PFSK-1 (cell line): ENCODE measurements around the gene HECTD2.

Experiments used
- FOXP2 ChIP-seq: optimal IDR thresholded peaks from 2 replicates; pipeline ENCODE3; 2011; ENCODE audit warnings: borderline replicate concordance, control low read depth, inconsistent platforms; ENCODE audit not compliant: insufficient read depth; ENCODE audit errors: extremely low read length, extremely low read depth
- POLR2AphosphoS5 ChIP-seq: IDR thresholded peaks from 2 replicates; pipeline ENCODE4 v1.6.1; 2012; ENCODE audit warnings: low read depth, mild to moderate bottlenecking, control low read depth, low read length, moderate library complexity
- SIN3A ChIP-seq: IDR thresholded peaks from 2 replicates; pipeline ENCODE4 v1.6.1; 2012; ENCODE audit warnings: mild to moderate bottlenecking, low read length, moderate library complexity, borderline replicate concordance; ENCODE audit not compliant: insufficient read depth
- TAF1 ChIP-seq: IDR thresholded peaks from 2 replicates; pipeline ENCODE4 v1.6.1; 2012; ENCODE audit warnings: low read length, control low read depth, borderline replicate concordance; ENCODE audit not compliant: insufficient read depth
- TF ChIP-seq, protein P1 (sequence below), 2 experiments: IDR thresholded peaks; 2 replicates each; pipeline versions ENCODE4 v1.6.1 to v1.8.0; 2011 to 2012; ENCODE audit warnings: low read depth in 2 of 2, low read length in 2 of 2, control low read depth in 1 of 2, inconsistent platforms in 1 of 2, mild to moderate bottlenecking in 1 of 2, moderate library complexity in 1 of 2; ENCODE audit not compliant: insufficient read depth in 1 of 2

- TF ChIP-seq POLR2AphosphoS5 (no peak), SIN3A (no peak), FOXP2 (no peak), TAF1 (no peak)
- TF ChIP-seq, protein P1, sequence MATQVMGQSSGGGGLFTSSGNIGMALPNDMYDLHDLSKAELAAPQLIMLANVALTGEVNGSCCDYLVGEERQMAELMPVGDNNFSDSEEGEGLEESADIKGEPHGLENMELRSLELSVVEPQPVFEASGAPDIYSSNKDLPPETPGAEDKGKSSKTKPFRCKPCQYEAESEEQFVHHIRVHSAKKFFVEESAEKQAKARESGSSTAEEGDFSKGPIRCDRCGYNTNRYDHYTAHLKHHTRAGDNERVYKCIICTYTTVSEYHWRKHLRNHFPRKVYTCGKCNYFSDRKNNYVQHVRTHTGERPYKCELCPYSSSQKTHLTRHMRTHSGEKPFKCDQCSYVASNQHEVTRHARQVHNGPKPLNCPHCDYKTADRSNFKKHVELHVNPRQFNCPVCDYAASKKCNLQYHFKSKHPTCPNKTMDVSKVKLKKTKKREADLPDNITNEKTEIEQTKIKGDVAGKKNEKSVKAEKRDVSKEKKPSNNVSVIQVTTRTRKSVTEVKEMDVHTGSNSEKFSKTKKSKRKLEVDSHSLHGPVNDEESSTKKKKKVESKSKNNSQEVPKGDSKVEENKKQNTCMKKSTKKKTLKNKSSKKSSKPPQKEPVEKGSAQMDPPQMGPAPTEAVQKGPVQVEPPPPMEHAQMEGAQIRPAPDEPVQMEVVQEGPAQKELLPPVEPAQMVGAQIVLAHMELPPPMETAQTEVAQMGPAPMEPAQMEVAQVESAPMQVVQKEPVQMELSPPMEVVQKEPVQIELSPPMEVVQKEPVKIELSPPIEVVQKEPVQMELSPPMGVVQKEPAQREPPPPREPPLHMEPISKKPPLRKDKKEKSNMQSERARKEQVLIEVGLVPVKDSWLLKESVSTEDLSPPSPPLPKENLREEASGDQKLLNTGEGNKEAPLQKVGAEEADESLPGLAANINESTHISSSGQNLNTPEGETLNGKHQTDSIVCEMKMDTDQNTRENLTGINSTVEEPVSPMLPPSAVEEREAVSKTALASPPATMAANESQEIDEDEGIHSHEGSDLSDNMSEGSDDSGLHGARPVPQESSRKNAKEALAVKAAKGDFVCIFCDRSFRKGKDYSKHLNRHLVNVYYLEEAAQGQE (IDR thresholded peaks at IDR 0.05; ENCODE audit: insufficient read depth in 1 of 2, low read depth in 2 of 2, low read length in 2 of 2): no peak
Measured at GRCh38 chr10:91540733-91541132, 130.6 kb downstream of the HECTD2 start.
